Bronchial epithelial cell (primary cell): Measurements from ENCODE around the gene TADA2B. TPM values are rescaled to one million over a fixed set of nuclear protein-coding genes. Genes with fewer than 3 reads are reported as not detected.

Source experiments
- DNase-seq: peaks from one replicate; pipeline ENCODE4 v3.0.0-alpha.2; 2010; ENCODE audit warnings: low read depth
- FAIRE-seq: peaks from 2 replicates; lab custom pipeline; 2011; peaks lifted over from hg19 to GRCh38; lab: Jason Lieb, UNC
- H3K27me3 ChIP-seq: 2 replicates; pipeline ENCODE4 v1.5.1; 2011; ENCODE audit warnings: low read length; ENCODE audit not compliant: control insufficient read depth, insufficient read depth
- H3K36me3 ChIP-seq: 2 replicates; pipeline ENCODE4 v1.5.1; 2011; ENCODE audit warnings: low read length; ENCODE audit not compliant: control insufficient read depth, insufficient read depth
- H3K4me3 ChIP-seq: 2 replicates; pipeline ENCODE4 v1.5.1; 2011; ENCODE audit warnings: mild to moderate bottlenecking, low read depth, low read length, control low read depth
- total RNA-seq: library from RNA; depleted of rRNA; stranded (reverse); fragments of >200 nt; gene quantifications from 2 replicates; pipeline ENCODE4 v1.2.1, GENCODE V29; 2014
- TF ChIP-seq, protein P1 (sequence below): IDR thresholded peaks from 2 replicates; pipeline ENCODE4 v1.5.1; 2011; ENCODE audit warnings: mild to moderate bottlenecking, moderate library complexity, low read length, control low read depth, inconsistent platforms; ENCODE audit not compliant: insufficient read depth, severe bottlenecking

Gene TADA2B
- total RNA-seq, 1 donor from 2014 or later = 12.1 TPM

DNA sequence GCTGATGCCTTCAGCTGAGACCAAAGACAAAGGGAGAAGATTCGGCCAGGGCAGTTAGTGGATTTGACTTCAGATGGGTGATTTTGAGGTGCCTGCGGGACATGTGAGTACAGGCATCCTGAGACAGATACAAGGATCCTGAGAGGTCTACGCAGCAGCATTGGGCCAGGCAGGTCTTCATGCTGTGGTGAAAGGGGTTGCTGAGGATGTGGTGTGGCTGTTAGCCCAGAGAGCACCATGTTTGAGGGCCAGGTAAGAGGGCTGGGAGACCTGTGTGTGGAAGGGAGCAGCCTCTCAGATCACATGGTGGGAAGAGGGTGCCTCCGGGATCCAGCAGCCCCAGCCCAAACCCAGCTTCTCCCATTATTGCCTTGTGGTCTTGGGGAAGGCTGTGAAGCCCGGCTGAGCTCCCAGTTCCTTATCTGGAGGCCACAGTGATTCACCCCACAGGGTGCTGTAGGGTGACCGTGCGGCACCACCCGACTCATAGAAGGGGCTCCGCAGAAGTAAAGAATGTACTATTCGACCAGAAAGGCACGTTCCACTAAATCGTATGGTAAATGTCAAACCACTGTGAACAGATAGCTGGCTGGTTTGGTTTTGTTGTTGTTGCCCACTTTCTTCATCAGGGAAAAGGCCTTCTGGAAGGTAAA lies 27.7 kb upstream of the TADA2B start:
- H3K4me3 ChIP-seq = no peak overlapping the region
- FAIRE-seq (peak; percentile 40), DNase-seq (no peak)
- H3K27me3 ChIP-seq = no peaks in the 10 kb centered on the region
- TF ChIP-seq, protein P1, sequence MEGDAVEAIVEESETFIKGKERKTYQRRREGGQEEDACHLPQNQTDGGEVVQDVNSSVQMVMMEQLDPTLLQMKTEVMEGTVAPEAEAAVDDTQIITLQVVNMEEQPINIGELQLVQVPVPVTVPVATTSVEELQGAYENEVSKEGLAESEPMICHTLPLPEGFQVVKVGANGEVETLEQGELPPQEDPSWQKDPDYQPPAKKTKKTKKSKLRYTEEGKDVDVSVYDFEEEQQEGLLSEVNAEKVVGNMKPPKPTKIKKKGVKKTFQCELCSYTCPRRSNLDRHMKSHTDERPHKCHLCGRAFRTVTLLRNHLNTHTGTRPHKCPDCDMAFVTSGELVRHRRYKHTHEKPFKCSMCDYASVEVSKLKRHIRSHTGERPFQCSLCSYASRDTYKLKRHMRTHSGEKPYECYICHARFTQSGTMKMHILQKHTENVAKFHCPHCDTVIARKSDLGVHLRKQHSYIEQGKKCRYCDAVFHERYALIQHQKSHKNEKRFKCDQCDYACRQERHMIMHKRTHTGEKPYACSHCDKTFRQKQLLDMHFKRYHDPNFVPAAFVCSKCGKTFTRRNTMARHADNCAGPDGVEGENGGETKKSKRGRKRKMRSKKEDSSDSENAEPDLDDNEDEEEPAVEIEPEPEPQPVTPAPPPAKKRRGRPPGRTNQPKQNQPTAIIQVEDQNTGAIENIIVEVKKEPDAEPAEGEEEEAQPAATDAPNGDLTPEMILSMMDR = no peak
- H3K36me3 ChIP-seq = peaks cover 33% of the 10 kb centered on the region

DNA sequence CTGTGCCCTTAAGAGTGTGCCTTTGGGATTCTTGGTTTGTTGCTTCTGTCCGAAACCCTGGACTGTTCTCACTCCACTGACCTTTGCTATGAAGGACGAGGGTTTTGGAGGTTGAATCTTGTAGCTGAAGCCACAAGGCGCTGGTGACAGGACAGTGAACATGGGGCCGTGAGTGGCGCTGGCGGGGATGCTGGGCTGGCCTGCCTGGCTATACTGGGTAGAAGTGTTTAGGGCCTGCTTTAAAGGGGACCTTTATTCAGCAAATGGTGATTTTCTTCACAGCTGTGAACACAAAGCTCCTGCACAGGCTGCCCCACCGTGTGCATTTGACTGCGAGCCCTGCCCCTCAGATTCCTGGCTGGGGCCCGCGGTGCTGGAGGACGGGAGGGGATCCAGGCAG lies 27.1 kb upstream of the TADA2B start:
- Histone ChIP-seq H3K4me3 (no peak overlapping the region), H3K36me3 (peaks cover 34% of the 10 kb centered on the region), H3K27me3 (no peaks in the 10 kb centered on the region)
- TF ChIP-seq, protein P1 = no peak
- DNase-seq = no peak
- FAIRE-seq = peak; percentile 7

DNA sequence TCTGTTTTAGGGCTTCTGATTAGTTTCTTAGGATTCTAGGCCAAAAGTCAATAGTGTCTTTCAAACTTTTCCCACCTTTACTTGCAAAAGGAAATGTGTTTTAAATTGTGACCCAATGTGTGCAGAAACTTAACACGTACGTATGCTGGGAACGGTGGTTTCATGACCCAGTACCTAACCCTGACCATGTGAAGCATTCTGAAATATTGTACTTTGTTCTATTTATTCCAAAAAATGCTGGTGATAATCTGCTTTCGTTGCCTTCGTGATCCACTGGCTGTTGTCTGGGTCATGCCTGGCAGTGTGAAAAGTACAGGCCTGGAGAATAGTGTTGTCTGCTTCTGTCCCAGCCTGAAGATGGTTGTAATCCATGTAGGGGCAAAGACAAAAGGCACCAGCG lies 26.7 kb upstream of the TADA2B start:
- TF ChIP-seq, protein P1 = no peak
- DNase-seq (no peak), FAIRE-seq (no peak)
- Histone ChIP-seq H3K27me3 (no peaks in the 10 kb centered on the region), H3K4me3 (no peak overlapping the region), H3K36me3 (peaks cover 35% of the 10 kb centered on the region)

DNA sequence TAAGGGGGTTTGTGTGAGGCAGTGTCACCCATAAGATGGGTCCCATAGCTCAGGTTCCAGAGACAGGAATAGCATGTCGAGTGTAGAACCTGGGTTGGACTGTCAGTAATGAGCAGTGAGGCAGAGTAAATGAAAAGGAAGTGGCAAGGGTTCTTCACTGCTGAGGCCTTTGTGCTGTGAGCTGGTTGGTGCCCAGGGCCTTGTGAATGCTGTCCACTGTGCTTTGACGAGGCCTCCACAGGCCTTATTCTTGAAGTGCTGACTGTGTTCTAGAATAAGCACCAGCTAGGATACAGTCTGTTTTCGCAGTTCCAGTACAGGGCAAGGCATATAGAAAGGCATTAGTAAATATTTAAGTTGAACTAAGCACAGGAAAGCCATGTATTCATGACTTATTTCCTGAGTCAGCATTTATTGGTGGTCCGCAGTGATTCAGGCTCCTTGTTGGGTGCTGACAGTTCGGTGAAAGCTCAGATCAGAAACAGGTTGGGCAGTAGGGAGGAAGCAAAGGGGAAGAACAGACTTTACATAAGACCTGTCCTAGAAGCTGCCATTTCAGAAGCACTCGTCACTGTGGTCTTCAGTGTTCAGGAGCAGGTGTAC lies 25.6 kb upstream of the TADA2B start:
- FAIRE-seq (peak; percentile 58), DNase-seq (no peak)
- Histone ChIP-seq H3K27me3 (no peaks in the 10 kb centered on the region), H3K36me3 (peaks cover 41% of the 10 kb centered on the region), H3K4me3 (no peak overlapping the region)
- TF ChIP-seq, protein P1 = no peak

DNA sequence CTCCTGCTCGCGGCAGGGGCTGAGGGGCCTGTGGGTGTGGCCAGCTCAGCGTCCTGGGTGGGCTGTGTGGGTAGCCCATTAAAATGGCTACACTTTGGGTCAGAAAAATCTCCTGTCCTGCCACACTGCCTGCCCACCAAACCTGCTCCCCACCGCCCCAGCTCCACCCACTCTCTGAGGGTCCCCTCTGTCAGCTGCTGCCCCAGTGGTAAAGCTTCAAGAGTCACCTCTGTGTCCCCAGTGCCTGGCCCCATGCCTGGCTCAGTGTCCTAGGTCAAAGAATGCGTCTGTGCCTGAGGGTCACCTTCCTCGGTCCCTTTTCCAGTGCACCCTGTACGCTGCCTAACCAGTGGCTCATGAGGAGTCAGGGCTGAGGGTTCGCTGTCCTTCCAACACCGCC lies 24.9 kb upstream of the TADA2B start:
- Histone ChIP-seq H3K36me3 (peaks cover 39% of the 10 kb centered on the region), H3K27me3 (no peaks in the 10 kb centered on the region), H3K4me3 (no peak overlapping the region)
- TF ChIP-seq, protein P1 = no peak
- no peak for FAIRE-seq
- DNase-seq = no peak
